Psoas muscle (tissue), 8 donors: ENCODE results near the gene PCYOX1L. TPM values are rescaled to one million over a fixed set of nuclear protein-coding genes. Genes with fewer than 3 reads are reported as not detected.

Experiments
- ATAC-seq, 4 donors: fragments of 200-7000 bp; cut with Tn5 transposase; one replicate each; pipeline ENCODE4 v1.9.1; 2020; ENCODE audit warnings: moderate library complexity in 3 of 4, mild to moderate bottlenecking in 2 of 4
- DNase-seq, 2 donors: peaks; one replicate each; pipeline ENCODE4 v3.0.0-alpha.2; 2020
- H3K27ac ChIP-seq: fragments of 200-600 bp; one replicate; pipeline ENCODE4 v1.8.0; 2022
- H3K27me3 ChIP-seq, 3 donors: fragments of 200-600 bp in 1 of 3; one replicate each; pipeline versions ENCODE4 v1.6.1 to v1.8.0; 2013 to 2022; ENCODE audit warnings: low read length in 2 of 3, mild to moderate bottlenecking in 2 of 3, moderate library complexity in 1 of 3; ENCODE audit not compliant: insufficient read depth in 3 of 3
- H3K36me3 ChIP-seq, 2 donors: fragments of 200-600 bp in 1 of 2; one replicate each; pipeline versions ENCODE4 v1.6.1 to v1.8.0; 2013 to 2022; ENCODE audit warnings: low read depth in 1 of 2, mild to moderate bottlenecking in 1 of 2, moderate library complexity in 1 of 2; ENCODE audit not compliant: insufficient read depth in 1 of 2
- H3K4me1 ChIP-seq: fragments of 200-600 bp; one replicate; pipeline ENCODE4 v1.8.0; 2022
- H3K4me3 ChIP-seq: fragments of 200-600 bp; one replicate; pipeline ENCODE4 v1.8.0; 2022; ENCODE audit warnings: mild to moderate bottlenecking
- H3K9me3 ChIP-seq: fragments of 200-600 bp; one replicate; pipeline ENCODE4 v1.8.0; 2022
- WGBS, 3 donors: extraction: QIAGEN DNeasy Blood & Tissue Kit; methylation state at CpG; one replicate each; pipeline versions ENCODE4 v1.1.6 to v1.1.7; 2013; 5-methylcytosine and 5-hydroxymethylcytosine counted together
- intact Hi-C, 2 donors: fragments of 100-400 bp; cut with DNase I; formaldehyde crosslinking; loops; one replicate each; pipeline versions ENCODE4 v1.11.0 to v1.14.2; 2022
- polyA plus RNA-seq, 3 donors: library from polyadenylated mRNA; stranded (reverse); fragments of 200-250 nt; gene quantifications; one replicate each; pipeline ENCODE4 v1.2.3, GENCODE V29; 2013
- total RNA-seq, 4 donors: library from RNA; stranded (reverse); fragmentation: NEBNext Ultra II Directional in 2 of 4; extraction: Animal tissue kit (Norgen Biotek cat#: 25700) in 2 of 4; gene quantifications; one replicate each; pipeline versions ENCODE4 v1.2.1 to v1.2.4, GENCODE V29; 2021 to 2023
- TF ChIP-seq, protein P1 (sequence below): fragments of 200-600 bp; IDR thresholded peaks from one replicate; pipeline ENCODE4 v1.8.0; 2022; ENCODE audit warnings: antibody characterized with exemption
- donor health status: healthy with polysubstance abuse.
- donor health status: DM: no; HTN: no; CAD: no; lungs with moderate emphysema.
- donor health status: Bipolar disorder and iron deficiency.
- donor health status: healthy.
- donor health status: DM: yes; HTN: yes; CAD: no.
- donor health status: DM: no; HTN: no; CAD: no.
- donor health status: DM: no; HTN: no; CAD: no.
- donor health status: DM: yes; HTN: yes; CAD: no.

PCYOX1L gene
- total and polyA plus RNA-seq, 7 donors = 0.28 to 2.7 (median 0.70) TPM

DNA sequence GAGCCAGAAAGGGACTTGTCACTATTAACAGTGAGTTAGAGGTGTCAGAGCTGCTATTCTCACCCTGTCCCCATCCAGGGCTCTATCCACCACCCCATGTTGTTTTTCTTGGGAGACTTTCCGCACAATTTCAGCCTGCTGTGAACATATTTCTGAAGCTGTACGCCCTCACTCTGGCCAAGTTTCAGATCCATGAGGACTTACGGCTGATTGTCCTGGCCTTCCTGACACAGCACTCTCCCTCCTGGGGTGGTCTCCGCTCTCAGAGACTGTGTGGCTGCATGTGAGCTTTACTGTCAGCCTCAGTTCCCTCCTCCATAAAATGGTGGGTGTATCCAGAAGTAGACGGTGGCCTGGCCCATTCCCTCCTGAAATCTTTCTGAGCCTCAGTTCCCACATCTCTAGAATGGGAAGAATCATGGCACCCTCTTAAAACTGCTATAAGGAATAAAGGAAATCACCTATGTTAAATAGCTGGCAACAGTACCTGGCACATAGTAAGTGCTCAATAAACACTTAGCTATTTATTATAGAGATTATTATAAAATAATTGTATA lies 22.1 kb downstream of the PCYOX1L start:
- Histone ChIP-seq H3K4me3 (no peak overlapping the region), H3K36me3 (no peaks in the 10 kb centered on the region), H3K27me3 (no peaks in the 10 kb centered on the region), H3K4me1 (peaks cover 21% of the 10 kb centered on the region), H3K9me3 (no peaks in the 10 kb centered on the region), H3K27ac (peak overlapping the region; percentile 23)
- intact Hi-C loops = loop anchor here in 1 of 2 donors (5.0 kb wide), 1 partner anchor 182 kb away; no protein-coding TSS in a partner anchor
- 88 to 92% (median 89%) methylated on average over 5 of the region's 5 CpGs for WGBS, 3 donors
- TF ChIP-seq, protein P1, sequence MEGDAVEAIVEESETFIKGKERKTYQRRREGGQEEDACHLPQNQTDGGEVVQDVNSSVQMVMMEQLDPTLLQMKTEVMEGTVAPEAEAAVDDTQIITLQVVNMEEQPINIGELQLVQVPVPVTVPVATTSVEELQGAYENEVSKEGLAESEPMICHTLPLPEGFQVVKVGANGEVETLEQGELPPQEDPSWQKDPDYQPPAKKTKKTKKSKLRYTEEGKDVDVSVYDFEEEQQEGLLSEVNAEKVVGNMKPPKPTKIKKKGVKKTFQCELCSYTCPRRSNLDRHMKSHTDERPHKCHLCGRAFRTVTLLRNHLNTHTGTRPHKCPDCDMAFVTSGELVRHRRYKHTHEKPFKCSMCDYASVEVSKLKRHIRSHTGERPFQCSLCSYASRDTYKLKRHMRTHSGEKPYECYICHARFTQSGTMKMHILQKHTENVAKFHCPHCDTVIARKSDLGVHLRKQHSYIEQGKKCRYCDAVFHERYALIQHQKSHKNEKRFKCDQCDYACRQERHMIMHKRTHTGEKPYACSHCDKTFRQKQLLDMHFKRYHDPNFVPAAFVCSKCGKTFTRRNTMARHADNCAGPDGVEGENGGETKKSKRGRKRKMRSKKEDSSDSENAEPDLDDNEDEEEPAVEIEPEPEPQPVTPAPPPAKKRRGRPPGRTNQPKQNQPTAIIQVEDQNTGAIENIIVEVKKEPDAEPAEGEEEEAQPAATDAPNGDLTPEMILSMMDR = no peak
- DNase-seq (no peak), ATAC-seq (no peak)

GRCh38 chr5:149380466-149381121 lies 22.7 kb downstream of the PCYOX1L start:
- peaks cover 21% of the 10 kb centered on the region for H3K4me1 ChIP-seq
- H3K36me3 ChIP-seq = no peaks in the 10 kb centered on the region
- WGBS, 3 donors = 76 to 83% (median 81%) methylated on average over 15 to 16 of the region's 16 CpGs
- DNase-seq (no peak), ATAC-seq (no peak)
- intact Hi-C loops = loop anchor here in 1 of 2 donors (5.0 kb wide), 1 partner anchor 182 kb away; no protein-coding TSS in a partner anchor
- H3K27me3 ChIP-seq = no peaks in the 10 kb centered on the region
- TF ChIP-seq, protein P1 = no peak
- no peak overlapping the region for H3K4me3 ChIP-seq
- H3K27ac ChIP-seq = peak overlapping the region; percentile 50
- H3K9me3 ChIP-seq = no peaks in the 10 kb centered on the region

DNA sequence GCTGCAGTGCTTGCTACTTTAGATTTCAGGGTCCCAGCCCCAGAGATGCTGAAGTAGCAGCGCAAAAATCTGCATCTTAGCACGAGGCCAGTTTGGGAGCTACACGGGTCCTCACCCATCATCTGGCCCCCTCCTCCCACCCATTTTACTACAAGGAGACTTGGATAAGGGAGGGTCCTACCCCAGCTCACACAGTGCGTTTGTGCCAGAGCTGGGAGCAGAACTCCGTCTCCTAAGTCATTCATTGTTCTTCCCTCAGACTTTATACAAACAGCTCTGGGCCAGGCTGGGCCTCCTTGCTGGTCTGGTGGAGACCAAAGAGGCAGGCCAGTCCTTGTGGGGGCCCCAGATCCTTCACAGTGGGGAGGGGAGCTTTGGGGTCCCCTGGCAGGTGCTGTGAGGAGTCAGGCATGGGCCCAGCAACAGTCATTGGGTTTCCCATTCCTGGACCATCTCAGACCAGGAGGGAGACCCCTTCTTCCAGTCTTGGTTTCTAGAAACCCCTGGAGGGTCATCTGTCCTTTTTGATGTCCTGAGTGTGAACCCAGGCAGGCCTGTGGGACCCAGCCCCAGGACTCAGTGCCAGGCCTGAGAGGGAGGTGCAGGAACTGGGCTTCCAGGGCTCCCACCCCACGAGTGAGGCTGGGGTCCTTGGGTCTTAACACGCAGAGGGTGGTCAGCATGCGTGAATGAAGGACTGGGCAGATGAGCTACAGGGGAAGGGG lies 23.6 kb downstream of the PCYOX1L start:
- peak overlapping the region; percentile 16 for H3K4me3 ChIP-seq
- H3K36me3 ChIP-seq = no peaks in the 10 kb centered on the region
- peak in 1 of 4 donors; percentile 4 for ATAC-seq
- H3K27ac ChIP-seq = peak overlapping the region; percentile 38
- TF ChIP-seq, protein P1 = no peak
- no peaks in the 10 kb centered on the region for H3K9me3 ChIP-seq
- WGBS, 3 donors = 61 to 64% (median 61%) methylated on average over 8 of the region's 8 CpGs
- DNase-seq = no peak
- H3K27me3 ChIP-seq = no peaks in the 10 kb centered on the region
- intact Hi-C loops = loop anchor here in 1 of 2 donors (5.0 kb wide), 1 partner anchor 181 kb away; no protein-coding TSS in a partner anchor
- peaks cover 21% of the 10 kb centered on the region for H3K4me1 ChIP-seq

- Histone ChIP-seq H3K9me3 (no peaks in the 10 kb centered on the region), H3K4me1 (peaks cover 22% of the 10 kb centered on the region), H3K27me3 (no peaks in the 10 kb centered on the region), H3K4me3 (peak overlapping the region; percentile 16), H3K36me3 (no peaks in the 10 kb centered on the region), H3K27ac (peak overlapping the region; percentile 76)
- intact Hi-C loops = loop anchor here (1.0 to 5.0 kb wide), 4 partner anchors 51 to 185 kb away; no protein-coding TSS in a partner anchor
- 32 to 36% (median 32%) methylated on average over 14 to 16 of the region's 16 CpGs for WGBS, 3 donors
- TF ChIP-seq, protein P1 = peak; percentile 93
- ATAC-seq (peak; percentile 85 to 91 (median 87)), DNase-seq (peak; percentile 77 to 89)
These were observed 24.1 kb downstream of the PCYOX1L start for GRCh38 chr5:149381986-149382338.
